Suprapubic skin (tissue), 4 donors: ENCODE results near the gene TRHDE. TPM values are rescaled to one million over a fixed set of nuclear protein-coding genes. Genes with fewer than 3 reads are reported as not detected.
"Not testable (repeated sequence)": the region's sequence is repeated elsewhere in the genome, so short reads cannot be mapped to it uniquely, and the experiment has no call there.

Experiments used
- DNase-seq, 2 donors: peaks; one replicate each; pipeline ENCODE4 v3.0.0-alpha.2; 2019; ENCODE audit warnings: low spot score in 2 of 2
- H3K27ac ChIP-seq: fragments of 200-600 bp; sonication (generic); one replicate; pipeline ENCODE4 v1.5.1; 2019
- H3K27me3 ChIP-seq: fragments of 200-600 bp; sonication (generic); one replicate; pipeline ENCODE4 v1.5.1; 2019
- H3K36me3 ChIP-seq: fragments of 200-600 bp; sonication (generic); one replicate; pipeline ENCODE4 v1.5.1; 2019
- H3K4me1 ChIP-seq: fragments of 200-600 bp; sonication (generic); one replicate; pipeline ENCODE4 v1.5.1; 2019
- H3K4me3 ChIP-seq: fragments of 200-600 bp; sonication (generic); one replicate; pipeline ENCODE4 v1.5.1; 2019; ENCODE audit warnings: mild to moderate bottlenecking
- H3K9me3 ChIP-seq: fragments of 200-600 bp; sonication (generic); one replicate; pipeline ENCODE4 v1.5.1; 2019
- CTCF ChIP-seq, 2 donors: fragments of 200-600 bp in 1 of 2; fragments of 450-650 bp in 1 of 2; sonication (generic) in 1 of 2; IDR thresholded peaks; one replicate each; pipeline ENCODE4 v1.5.1; 2016 to 2019; ENCODE audit warnings: antibody characterized with exemption in 2 of 2, mild to moderate bottlenecking in 1 of 2, moderate library complexity in 1 of 2
- EP300 ChIP-seq: sonication (generic); formaldehyde crosslinking; IDR thresholded peaks from one replicate; pipeline ENCODE4 v1.6.1; 2017; ENCODE audit warnings: antibody characterized with exemption
- POLR2A ChIP-seq, 2 donors: fragments of 450-650 bp; IDR thresholded peaks; one replicate each; pipeline ENCODE4 v1.6.1; 2017; ENCODE audit warnings: antibody characterized with exemption in 2 of 2, mild to moderate bottlenecking in 2 of 2, moderate library complexity in 2 of 2
- POLR2AphosphoS5 ChIP-seq, 3 donors: sonication (generic); formaldehyde crosslinking; IDR thresholded peaks; one replicate each; pipeline ENCODE4 v1.6.1; 2017; ENCODE audit warnings: antibody characterized with exemption in 3 of 3
- WGBS: methylation state at CpG from one replicate; pipeline ENCODE4 v1.1.5; 2018; 5-methylcytosine and 5-hydroxymethylcytosine counted together
- total RNA-seq, 4 donors: library from RNA; depleted of rRNA; stranded (reverse); fragments of >200 nt; gene quantifications; one replicate each; pipeline ENCODE4 v1.1.0, GENCODE V29; 2016

The TRHDE gene
- total RNA-seq, 4 donors from 2014 or later: 0.49 to 1.2 (median 0.98) TPM

- Histone ChIP-seq H3K4me3 (no peak overlapping the region), H3K27ac (no peak overlapping the region), H3K4me1 (no peaks in the 10 kb centered on the region), H3K36me3 (no peaks in the 10 kb centered on the region), H3K27me3 (no peaks in the 10 kb centered on the region), H3K9me3 (no peaks in the 10 kb centered on the region)
- TF ChIP-seq POLR2AphosphoS5 (IDR thresholded peaks at IDR 0.05) (no peak), POLR2A (IDR thresholded peaks at IDR 0.05) (no peak), EP300 (no peak), CTCF (IDR thresholded peaks at IDR 0.05) (no peak)
- no peak for DNase-seq
- 41% methylated on average over 4 of the region's 4 CpGs for WGBS
Observed at GRCh38 chr12:72631926-72632685, 359.9 kb downstream of the TRHDE start.

GRCh38 chr12:72642706-72643105 lies 370.5 kb downstream of the TRHDE start:
- 80% methylated on average over 2 of the region's 2 CpGs for WGBS
- DNase-seq: no peak
- H3K36me3 ChIP-seq: no peaks in the 10 kb centered on the region
- no peaks in the 10 kb centered on the region for H3K9me3 ChIP-seq
- H3K27ac ChIP-seq: no peak overlapping the region
- H3K27me3 ChIP-seq: no peaks in the 10 kb centered on the region
- H3K4me1 ChIP-seq: no peaks in the 10 kb centered on the region
- no peak overlapping the region for H3K4me3 ChIP-seq
- TF ChIP-seq CTCF (IDR thresholded peaks at IDR 0.05): no peak
- TF ChIP-seq POLR2AphosphoS5 (IDR thresholded peaks at IDR 0.05): no peak
- TF ChIP-seq EP300: no peak
- no peak for TF ChIP-seq POLR2A (IDR thresholded peaks at IDR 0.05)

- H3K36me3 ChIP-seq: no peaks in the 10 kb centered on the region
- no peak for DNase-seq
- H3K27ac ChIP-seq: no peak overlapping the region
- TF ChIP-seq CTCF (IDR thresholded peaks at IDR 0.05): no peak
- no peak for TF ChIP-seq POLR2AphosphoS5 (IDR thresholded peaks at IDR 0.05)
- TF ChIP-seq EP300: no peak
- no peak for TF ChIP-seq POLR2A (IDR thresholded peaks at IDR 0.05)
- no peak overlapping the region for H3K4me3 ChIP-seq
- H3K4me1 ChIP-seq: no peaks in the 10 kb centered on the region
- no peaks in the 10 kb centered on the region for H3K9me3 ChIP-seq
- H3K27me3 ChIP-seq: no peaks in the 10 kb centered on the region
Observed at GRCh38 chr12:72647139-72647538, 375.0 kb downstream of the TRHDE start.

GRCh38 chr12:72658615-72659014 lies 386.4 kb downstream of the TRHDE start:
- no peak overlapping the region for H3K27ac ChIP-seq
- H3K4me1 ChIP-seq: no peaks in the 10 kb centered on the region
- no peaks in the 10 kb centered on the region for H3K36me3 ChIP-seq
- TF ChIP-seq POLR2AphosphoS5 (IDR thresholded peaks at IDR 0.05) (no peak), POLR2A (IDR thresholded peaks at IDR 0.05) (no peak), EP300 (no peak), CTCF (IDR thresholded peaks at IDR 0.05) (no peak)
- no peaks in the 10 kb centered on the region for H3K9me3 ChIP-seq
- H3K4me3 ChIP-seq: no peak overlapping the region
- H3K27me3 ChIP-seq: no peaks in the 10 kb centered on the region
- DNase-seq: no peak

- H3K4me1 ChIP-seq, H3K27me3 ChIP-seq, H3K27ac ChIP-seq, DNase-seq, H3K36me3 ChIP-seq, H3K9me3 ChIP-seq, H3K4me3 ChIP-seq: not testable (repeated sequence)
- WGBS: 72% methylated on average over 7 of the region's 7 CpGs
Observed at GRCh38 chr12:72660174-72660573, 388.0 kb downstream of the TRHDE start.

GRCh38 chr12:72673853-72674252 lies 401.7 kb downstream of the TRHDE start:
- H3K9me3 ChIP-seq: no peaks in the 10 kb centered on the region
- H3K27me3 ChIP-seq: no peaks in the 10 kb centered on the region
- TF ChIP-seq CTCF (IDR thresholded peaks at IDR 0.05) (no peak), POLR2AphosphoS5 (IDR thresholded peaks at IDR 0.05) (no peak), POLR2A (IDR thresholded peaks at IDR 0.05) (no peak), EP300 (no peak)
- WGBS: 81% methylated on average over 4 of the region's 4 CpGs
- no peak for DNase-seq
- H3K27ac ChIP-seq: no peak overlapping the region
- H3K36me3 ChIP-seq: no peaks in the 10 kb centered on the region
- no peaks in the 10 kb centered on the region for H3K4me1 ChIP-seq
- no peak overlapping the region for H3K4me3 ChIP-seq
